ENCODE measurements around the gene HSBP1. TPM values are rescaled to one million over a fixed set of nuclear protein-coding genes. Genes with fewer than 3 reads are reported as not detected.

The HSBP1 gene
- total and polyA plus RNA-seq, 9 of the 15 experiments (the other 6 are each of a cell fraction or from before 2014, with no cell fraction given), result 84.9 to 677 (median 204) TPM

DNA sequence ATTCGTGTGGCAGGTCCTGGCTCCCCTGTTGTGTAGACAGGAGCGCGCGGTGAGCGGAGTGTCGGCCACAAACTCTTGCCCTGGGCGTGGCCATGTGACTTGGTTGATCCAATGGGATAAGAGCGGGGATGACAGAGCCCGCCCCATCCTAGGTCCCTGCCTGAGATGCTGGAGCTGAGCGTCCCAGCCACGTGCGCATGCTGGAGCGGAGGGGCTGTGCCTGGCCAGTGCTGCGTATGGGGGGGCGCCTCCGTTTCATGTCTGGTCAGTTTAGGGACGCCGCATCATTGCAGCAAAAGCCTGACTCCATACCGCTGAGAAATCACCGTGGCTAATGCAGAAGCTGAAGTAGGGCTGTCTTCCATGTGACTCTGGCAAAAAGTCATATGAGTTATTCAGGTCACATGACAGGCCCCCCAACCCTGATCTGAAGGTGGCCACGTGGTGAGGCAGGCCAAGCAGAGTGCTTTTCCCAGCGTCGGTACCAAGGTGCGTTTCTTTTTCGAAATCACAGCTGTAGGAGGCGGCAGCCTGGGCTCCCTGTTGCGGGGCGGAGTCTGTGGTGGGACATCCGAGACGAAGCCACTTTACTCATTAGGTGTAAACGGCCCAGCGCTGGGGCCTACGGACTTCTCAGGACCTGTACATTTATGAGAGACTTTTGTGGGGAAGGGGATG is 22.5 kb downstream of the HSBP1 start (continued):
- TF ChIP-seq, protein P1, sequence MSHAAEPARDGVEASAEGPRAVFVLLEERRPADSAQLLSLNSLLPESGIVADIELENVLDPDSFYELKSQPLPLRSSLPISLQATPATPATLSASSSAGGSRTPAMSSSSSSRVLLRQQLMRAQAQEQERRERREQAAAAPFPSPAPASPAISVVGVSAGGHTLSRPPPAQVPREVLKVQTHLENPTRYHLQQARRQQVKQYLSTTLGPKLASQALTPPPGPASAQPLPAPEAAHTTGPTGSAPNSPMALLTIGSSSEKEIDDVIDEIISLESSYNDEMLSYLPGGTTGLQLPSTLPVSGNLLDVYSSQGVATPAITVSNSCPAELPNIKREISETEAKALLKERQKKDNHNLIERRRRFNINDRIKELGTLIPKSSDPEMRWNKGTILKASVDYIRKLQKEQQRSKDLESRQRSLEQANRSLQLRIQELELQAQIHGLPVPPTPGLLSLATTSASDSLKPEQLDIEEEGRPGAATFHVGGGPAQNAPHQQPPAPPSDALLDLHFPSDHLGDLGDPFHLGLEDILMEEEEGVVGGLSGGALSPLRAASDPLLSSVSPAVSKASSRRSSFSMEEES (CRISPR knock-in tag; IDR thresholded peaks at IDR 0.05), result peak; percentile 64
- TF ChIP-seq CBFA2T2 (conservative IDR thresholded peaks at IDR 0.05), result peak; percentile 34; the same call in 1 of the 2 replicates
- TF ChIP-seq, protein P2, sequence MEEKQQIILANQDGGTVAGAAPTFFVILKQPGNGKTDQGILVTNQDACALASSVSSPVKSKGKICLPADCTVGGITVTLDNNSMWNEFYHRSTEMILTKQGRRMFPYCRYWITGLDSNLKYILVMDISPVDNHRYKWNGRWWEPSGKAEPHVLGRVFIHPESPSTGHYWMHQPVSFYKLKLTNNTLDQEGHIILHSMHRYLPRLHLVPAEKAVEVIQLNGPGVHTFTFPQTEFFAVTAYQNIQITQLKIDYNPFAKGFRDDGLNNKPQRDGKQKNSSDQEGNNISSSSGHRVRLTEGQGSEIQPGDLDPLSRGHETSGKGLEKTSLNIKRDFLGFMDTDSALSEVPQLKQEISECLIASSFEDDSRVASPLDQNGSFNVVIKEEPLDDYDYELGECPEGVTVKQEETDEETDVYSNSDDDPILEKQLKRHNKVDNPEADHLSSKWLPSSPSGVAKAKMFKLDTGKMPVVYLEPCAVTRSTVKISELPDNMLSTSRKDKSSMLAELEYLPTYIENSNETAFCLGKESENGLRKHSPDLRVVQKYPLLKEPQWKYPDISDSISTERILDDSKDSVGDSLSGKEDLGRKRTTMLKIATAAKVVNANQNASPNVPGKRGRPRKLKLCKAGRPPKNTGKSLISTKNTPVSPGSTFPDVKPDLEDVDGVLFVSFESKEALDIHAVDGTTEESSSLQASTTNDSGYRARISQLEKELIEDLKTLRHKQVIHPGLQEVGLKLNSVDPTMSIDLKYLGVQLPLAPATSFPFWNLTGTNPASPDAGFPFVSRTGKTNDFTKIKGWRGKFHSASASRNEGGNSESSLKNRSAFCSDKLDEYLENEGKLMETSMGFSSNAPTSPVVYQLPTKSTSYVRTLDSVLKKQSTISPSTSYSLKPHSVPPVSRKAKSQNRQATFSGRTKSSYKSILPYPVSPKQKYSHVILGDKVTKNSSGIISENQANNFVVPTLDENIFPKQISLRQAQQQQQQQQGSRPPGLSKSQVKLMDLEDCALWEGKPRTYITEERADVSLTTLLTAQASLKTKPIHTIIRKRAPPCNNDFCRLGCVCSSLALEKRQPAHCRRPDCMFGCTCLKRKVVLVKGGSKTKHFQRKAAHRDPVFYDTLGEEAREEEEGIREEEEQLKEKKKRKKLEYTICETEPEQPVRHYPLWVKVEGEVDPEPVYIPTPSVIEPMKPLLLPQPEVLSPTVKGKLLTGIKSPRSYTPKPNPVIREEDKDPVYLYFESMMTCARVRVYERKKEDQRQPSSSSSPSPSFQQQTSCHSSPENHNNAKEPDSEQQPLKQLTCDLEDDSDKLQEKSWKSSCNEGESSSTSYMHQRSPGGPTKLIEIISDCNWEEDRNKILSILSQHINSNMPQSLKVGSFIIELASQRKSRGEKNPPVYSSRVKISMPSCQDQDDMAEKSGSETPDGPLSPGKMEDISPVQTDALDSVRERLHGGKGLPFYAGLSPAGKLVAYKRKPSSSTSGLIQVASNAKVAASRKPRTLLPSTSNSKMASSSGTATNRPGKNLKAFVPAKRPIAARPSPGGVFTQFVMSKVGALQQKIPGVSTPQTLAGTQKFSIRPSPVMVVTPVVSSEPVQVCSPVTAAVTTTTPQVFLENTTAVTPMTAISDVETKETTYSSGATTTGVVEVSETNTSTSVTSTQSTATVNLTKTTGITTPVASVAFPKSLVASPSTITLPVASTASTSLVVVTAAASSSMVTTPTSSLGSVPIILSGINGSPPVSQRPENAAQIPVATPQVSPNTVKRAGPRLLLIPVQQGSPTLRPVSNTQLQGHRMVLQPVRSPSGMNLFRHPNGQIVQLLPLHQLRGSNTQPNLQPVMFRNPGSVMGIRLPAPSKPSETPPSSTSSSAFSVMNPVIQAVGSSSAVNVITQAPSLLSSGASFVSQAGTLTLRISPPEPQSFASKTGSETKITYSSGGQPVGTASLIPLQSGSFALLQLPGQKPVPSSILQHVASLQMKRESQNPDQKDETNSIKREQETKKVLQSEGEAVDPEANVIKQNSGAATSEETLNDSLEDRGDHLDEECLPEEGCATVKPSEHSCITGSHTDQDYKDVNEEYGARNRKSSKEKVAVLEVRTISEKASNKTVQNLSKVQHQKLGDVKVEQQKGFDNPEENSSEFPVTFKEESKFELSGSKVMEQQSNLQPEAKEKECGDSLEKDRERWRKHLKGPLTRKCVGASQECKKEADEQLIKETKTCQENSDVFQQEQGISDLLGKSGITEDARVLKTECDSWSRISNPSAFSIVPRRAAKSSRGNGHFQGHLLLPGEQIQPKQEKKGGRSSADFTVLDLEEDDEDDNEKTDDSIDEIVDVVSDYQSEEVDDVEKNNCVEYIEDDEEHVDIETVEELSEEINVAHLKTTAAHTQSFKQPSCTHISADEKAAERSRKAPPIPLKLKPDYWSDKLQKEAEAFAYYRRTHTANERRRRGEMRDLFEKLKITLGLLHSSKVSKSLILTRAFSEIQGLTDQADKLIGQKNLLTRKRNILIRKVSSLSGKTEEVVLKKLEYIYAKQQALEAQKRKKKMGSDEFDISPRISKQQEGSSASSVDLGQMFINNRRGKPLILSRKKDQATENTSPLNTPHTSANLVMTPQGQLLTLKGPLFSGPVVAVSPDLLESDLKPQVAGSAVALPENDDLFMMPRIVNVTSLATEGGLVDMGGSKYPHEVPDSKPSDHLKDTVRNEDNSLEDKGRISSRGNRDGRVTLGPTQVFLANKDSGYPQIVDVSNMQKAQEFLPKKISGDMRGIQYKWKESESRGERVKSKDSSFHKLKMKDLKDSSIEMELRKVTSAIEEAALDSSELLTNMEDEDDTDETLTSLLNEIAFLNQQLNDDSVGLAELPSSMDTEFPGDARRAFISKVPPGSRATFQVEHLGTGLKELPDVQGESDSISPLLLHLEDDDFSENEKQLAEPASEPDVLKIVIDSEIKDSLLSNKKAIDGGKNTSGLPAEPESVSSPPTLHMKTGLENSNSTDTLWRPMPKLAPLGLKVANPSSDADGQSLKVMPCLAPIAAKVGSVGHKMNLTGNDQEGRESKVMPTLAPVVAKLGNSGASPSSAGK (IDR thresholded peaks at IDR 0.05), result peak; percentile 81
- no peak for TF ChIP-seq BRD4 (IDR thresholded peaks at IDR 0.05)
- TF ChIP-seq, protein P3, sequence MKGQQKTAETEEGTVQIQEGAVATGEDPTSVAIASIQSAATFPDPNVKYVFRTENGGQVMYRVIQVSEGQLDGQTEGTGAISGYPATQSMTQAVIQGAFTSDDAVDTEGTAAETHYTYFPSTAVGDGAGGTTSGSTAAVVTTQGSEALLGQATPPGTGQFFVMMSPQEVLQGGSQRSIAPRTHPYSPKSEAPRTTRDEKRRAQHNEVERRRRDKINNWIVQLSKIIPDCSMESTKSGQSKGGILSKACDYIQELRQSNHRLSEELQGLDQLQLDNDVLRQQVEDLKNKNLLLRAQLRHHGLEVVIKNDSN (CRISPR knock-in tag; IDR thresholded peaks at IDR 0.05), result peak; percentile 91

Data from K562 (cell line).